ENCODE measurements around the gene BIN2.
A peak's percentile ranks its signal among the peaks of the same experiment; 100 is the strongest.
"Not testable (repeated sequence)": the region's sequence is repeated elsewhere in the genome, so short reads cannot be mapped to it uniquely, and the experiment has no call there.

The BIN2 gene

DNA sequence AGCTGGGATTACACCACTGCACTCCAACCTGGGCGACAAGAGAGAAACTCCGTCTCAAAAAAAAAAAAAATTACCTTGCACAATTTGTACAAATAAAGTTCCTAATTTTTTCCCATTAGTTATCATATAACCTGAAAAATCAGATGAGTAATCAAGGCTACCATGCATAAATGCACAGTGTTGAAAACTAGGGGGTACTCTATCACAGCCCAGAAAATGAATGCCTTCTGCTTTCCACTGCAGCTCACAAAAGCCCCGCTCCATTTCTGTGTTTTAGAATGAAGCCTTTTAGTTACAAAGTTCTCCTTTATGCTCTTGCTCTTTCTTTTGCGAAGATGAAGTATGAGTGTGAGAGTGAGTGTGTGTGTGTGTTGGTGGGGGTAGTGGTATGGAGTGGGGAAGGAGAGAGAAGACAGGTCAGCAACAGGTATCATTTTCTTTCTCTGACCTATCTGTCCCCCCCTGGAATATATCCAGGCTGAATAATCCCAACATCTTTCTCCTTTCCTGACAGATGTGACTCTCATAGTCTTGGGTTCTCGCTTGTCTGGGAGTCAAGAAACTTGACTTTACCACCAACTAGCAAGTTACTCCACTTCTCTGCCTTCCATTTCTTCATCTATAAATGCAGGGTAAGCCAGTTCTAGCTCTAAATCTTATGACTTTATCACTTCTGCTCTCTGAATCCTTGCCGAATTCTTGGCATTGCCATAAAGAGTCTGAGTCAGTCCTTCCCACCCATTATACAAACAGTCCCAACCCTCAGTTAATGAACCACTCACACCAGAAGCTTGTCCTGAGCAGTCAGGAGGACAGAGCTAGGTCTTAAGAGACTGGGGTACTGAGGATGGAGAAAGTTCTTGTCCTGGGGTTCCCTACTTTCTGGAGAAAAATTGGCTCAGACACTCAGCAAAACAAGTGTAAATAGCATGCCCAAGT lies 16.1 kb downstream of the BIN2 start:
- DNase-seq, result no peak

DNA sequence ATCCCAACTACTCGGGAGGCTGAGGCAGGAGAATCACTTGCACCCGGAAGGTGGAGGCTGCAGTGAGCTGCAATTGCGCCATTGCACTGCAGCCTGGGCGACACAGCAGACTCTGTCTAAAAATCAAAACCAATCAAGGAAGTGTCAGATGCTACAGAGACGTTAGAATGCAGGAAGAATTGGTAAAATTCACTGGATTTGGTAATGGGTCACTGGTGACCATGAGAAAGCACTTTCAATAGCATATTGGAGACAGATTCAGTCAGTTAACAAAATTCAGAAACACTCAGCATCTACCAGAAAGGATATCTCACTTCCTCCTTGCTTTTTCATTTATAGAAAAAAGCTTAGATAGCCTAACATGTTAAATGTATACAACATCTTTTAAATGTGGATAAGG lies 17.5 kb downstream of the BIN2 start:
- DNase-seq, result no peak

DNA sequence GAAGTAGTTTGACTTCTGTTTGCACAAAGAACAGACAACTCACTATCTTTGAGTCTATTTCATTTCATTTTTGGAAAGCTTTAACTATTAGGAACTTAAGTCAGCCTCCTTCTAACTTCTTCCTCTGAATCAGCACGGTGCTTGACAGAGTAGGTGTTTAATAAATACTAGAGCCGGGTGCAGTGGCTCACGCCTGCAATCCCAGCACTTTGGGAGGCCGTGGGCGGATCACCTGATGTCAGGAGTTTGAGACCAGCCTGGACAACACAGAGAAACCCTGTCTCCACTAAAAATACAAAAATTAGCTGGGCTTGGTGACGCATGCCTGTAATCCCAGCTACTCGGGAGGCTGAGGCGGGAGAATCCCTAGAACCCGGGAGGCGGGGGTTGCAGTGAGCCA lies 23.2 kb downstream of the BIN2 start:
- not testable (repeated sequence) for DNase-seq

DNA sequence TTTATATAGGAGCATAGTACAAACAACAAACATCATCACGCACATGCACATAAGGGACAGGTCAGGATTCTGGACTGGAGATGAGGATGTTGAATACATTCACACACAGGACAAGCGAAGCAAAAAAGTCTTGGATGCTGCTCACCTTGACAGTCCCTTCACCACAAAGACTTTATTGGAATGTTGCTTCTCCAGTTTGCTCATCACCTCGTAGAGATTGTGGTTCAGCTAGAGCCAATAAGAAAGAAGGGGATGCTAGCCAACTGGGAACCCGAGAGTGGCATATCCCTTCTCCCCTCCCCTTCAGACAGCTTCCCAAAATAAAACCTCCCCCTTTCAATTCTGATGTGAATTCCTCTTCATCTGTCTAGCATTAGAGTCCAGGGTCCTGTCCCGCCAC lies 28.3 kb downstream of the BIN2 start:
- no peak for DNase-seq

DNA sequence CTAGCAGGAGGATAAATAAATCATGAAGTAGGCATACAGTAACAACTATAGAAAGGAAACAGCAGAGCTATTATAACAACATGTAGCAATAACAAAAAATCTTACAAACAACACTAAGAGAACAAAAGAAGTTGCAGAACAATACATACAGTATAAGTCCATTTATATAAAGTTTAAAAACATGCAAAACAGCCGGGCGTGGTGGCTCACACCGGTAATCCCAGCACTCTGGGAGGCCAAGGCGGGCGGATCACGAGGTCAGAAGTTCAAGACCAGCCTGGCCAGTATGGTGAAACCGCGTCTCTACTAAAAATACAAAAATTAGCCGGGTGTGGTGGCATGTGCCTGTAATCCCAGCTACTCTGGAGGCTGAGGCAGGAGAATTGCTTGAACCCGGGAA lies 29.9 kb downstream of the BIN2 start:
- DNase-seq, result not testable (repeated sequence)

DNA sequence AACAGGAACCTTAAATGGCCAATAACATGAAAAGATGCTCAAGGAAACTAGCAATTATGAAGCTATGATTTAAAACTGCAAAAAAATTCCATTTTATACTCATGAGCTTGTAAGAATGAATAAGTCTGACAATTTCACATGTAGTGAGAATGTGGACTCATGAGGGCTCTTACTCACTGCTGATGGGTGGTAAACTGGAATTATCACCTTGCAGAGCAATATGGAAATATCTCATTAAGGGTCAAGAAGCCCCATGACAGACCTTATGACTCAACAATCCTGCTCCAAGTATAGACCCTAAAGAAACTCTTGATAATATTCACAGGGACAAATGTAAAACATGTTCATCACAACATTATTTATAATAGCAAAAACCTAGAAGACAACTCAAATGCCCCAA lies 30.3 kb downstream of the BIN2 start:
- no peak for DNase-seq

DNA sequence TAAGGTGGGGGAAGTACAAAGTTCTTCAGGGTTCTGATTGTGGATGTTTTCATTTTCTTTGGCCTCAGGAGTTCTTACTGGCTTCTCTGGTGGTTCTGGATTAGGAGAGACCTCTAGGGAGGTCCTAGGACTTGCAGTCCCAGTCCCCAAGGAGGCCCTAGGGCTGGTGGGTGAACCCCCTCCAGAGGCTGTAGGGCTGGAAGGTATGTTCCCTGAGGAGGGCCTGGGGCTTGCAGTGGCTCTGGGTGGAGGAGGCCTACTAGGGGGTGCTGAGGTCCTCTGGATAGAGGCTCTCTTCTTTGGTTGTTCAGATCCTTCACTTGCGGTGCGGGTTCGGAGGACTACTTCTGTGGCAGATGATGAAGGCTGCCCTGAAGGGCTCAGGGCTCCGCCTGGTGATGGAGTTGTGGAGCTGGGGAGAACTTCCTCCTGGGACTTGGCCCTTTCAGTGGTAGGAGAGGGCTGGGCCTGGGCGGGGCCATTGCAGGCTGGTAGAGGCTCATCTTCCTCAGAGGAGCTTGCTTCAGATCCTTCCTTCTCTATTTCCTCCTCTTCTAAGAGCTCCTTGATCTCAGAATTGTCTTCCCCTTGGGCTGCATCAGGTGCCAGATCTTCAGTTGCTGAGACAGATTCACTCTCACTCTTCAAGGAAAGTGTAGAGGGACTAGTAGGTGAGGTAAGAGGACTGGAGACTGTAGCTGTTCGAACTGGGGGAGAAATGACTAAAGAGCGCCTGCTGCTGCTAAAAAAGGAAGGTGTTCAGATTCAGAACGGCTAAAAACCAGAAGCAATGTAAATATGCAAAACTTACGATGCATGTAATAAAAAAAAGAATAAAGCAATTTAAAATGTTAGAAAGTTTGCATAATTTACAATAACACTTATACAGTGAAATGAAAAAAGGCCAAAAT lies 32.1 kb downstream of the BIN2 start:
- not testable (repeated sequence) for DNase-seq

DNA sequence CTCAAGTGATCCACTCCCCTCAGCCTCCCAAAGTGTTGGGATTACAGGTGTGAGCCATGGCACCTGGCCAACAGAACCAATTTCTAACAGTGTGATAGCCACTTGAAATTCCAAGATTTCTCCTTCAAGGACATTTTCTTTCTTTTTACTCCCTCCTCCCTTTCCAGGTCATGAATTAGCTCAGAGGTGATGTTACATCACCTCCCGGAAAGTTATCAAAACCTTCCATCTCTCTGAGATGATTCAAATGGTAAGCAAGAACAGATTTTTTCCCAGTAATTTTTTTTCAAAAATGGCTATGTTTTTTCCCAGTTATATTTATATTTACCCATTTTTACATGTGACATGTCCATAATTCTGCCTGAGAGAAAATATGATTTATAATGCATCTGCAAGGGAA lies 38.1 kb downstream of the BIN2 start:
- no peak for DNase-seq

DNA sequence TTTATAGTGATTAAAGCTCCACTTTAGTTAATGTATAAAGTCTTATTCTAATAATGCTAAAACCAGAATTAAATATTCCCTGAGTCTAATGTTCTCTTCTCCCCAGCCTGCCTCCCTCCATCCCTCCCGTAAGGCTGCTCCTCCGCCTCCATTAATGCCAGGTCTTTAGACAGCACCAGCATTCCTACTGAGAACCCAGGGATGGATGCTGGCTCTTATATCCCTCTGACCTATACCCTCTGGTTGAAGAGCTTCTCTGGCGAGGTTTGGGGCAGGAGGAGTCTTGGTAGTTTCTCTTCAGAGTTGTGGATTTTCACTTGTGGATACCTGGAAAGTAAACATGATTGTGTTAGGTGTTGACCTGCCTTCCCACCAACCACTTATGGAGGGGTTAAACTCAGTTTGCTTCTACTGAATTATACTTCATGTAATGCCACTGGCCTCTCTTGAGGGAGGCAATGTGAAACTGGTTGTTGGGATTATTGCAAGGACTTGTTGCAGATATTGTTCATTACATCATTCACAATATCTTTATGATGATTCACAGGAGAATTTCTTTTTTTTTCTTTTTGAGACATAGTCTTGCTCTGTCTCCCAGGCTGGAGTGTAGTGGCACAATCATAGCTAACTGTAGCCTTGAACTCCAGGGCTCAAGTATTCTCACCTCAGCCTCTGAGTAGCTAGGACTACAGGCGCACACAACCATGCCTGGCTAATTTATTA lies 42.6 kb downstream of the BIN2 start:
- no peak for DNase-seq

DNA sequence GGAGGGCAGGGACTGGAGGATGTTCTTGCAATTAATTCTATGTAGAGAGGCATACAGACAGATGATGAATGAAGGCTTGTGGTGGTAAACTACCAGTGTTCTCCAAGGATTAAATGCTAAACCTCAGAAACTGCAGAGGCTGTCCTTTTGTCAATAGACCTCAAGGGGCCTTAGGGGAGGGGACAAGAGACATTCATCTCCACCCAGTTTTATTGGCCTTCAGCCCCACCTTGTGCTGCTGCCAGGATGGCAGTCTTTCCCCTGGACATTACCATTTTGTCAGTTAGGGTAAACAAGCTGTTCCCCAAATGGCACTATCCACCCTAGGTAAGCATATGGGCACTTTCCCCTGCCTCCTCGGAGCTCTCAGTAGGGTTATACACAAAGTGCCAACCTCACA lies 48.9 kb downstream of the BIN2 start:
- DNase-seq, result no peak

DNA sequence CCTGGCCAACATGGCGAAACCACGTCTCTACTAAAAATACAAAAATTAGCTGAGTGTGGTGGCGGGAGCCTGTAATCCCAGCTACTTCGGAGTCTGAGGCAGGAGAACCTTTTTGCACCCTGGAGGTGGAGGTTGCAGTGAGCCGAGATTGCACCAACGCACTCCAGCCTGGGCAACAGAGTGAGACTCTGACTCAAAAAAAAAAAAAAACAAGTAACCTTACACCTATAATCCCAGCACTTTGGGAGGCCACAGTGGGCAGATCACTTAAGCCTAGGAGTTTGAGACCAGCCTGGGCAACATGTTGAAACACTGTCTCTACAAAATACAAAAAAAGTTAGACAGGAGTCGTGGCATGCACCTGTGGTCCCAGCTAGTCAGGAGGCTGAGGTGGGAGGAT lies 51.2 kb downstream of the BIN2 start:
- not testable (repeated sequence) for DNase-seq

DNA sequence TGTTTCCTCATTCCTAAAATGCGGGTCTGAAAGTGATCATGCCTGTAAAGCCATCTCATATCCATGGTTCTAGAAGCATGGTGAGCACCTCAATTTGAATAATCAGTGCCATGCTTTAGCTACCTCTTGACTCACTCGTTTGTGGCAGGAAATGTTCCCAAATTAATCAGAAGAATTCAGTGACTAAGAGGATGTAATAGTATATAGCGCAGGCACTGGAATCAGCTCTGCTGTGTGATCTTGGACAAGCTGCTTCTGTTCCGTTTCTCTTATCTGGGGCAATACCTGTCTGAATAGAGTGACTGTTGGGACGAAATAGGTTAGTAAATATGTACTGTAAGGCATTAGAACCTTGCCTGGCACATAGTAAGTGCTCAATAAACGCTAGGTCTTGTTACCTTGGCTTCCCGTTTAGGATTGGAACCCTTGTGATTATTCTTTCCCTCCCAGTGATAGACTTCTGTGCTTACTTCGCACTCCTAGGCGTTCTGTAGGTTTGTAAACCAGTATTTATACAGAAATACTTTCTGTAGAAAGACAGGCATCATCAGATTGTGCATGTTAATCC lies 52.9 kb downstream of the BIN2 start:
- DNase-seq, result no peak

DNA sequence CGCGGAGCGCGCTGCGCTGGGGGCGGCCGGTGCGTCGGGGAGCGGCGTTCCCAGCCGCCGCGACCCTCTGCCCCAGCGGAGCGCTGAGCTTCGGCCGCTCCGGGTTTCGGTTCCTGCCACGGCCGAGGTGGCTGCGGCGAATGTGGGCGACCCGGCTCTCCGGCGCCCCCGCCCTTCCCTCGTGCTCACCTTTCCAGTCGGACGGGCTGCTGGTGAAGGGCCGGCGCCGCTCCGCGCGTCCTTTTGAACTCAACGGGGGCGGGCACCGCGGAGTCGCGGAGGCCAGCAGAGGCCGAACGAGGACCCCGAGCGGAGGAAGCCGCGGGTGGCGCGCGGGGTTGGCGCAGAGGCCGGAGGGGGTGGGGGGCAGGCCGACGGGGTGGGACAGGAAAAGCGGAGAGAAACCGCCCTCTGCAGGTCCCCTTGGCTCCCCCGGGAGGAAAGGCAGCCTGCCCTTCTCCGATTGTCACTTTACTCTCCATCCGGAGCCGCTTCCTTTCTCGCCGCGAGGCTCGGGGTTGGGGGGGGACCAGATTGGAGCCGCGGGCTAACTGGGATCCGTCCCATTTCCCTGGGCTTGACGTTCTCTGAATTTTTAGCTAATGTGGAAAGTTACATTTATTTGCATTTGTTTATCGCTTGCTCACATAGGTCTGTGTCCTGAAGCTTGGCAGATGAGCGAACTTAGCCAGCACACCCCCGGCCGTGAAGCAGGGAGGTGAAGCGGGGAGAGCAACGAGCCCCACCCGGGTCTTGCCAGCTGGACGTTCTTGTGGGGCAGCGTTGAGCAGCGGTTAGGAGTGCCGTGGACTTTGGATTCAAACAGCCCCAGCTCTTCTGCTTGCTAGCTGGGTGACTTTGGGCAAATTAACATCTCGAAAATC lies 53.7 kb downstream of the BIN2 start, which contains the start of gene SMAGP:
TSS of gene SMAGP (minus strand) at position 349 of the 884 bp plus-strand sequence. CDS start 1,137 bp downstream, outside the sequence.
- peak; percentile 67 for DNase-seq

DNA sequence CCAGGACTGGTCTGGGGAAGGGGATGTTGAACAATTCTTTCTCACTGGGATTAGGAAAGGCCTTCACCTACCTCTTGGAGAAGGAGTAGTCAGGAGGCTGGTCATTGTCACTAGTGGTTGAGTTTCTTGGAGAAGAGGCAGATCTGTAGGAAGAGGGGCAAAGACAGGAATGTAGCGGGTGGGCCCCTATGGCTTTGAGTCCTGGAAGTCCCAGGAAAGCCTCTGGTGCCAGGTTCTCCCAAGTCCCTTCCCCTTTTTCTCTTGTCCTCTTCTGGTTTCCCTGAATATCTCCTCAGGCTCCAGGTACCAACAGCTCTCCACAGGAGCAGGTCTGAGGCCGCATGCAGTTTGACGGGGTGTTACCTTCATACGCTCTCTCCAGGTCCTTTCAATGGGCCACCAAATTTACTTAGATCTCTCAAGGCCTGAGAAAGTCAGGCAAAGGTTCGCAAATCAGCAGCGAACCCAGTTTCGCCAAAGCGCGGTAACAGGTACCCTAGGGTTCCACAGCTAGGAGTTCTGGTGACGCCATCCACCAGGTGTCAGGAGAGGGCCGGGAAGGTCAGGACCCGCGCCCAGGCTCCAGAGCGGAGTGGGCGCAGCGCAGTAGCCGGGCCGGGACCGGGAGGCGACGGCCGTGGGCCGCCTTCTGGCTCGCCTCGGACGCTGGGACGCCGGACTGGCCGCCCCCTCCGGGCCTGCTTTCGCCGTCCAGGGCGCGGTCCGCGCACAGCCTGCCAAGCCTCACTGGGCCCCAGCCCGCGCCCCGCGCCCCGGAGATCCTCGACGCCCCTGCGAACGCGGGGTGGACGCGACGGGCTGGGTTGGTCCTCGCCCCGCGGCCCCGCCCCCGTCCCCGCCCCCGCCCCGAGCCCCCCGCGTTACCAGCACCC lies 54.6 kb downstream of the BIN2 start:
- DNase-seq, result no peak

DNA sequence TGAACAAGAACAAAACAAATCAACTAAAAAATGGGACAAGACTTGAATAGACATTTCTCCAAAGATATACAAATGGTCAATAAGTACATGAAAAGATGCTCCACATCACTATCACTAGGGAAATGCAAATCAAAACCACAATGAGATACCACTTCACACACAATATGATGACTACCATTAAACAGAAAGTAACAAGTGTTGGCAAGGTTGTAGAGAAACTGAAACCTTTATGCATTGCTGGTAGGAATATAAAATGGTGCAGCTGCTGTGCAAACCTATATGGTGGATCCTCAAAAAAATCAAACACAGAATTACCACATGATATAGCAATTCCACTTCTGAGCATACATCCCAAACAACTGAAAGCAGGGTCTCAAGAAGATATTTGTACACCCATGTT lies 59.0 kb downstream of the BIN2 start:
- DNase-seq, result no peak

DNA sequence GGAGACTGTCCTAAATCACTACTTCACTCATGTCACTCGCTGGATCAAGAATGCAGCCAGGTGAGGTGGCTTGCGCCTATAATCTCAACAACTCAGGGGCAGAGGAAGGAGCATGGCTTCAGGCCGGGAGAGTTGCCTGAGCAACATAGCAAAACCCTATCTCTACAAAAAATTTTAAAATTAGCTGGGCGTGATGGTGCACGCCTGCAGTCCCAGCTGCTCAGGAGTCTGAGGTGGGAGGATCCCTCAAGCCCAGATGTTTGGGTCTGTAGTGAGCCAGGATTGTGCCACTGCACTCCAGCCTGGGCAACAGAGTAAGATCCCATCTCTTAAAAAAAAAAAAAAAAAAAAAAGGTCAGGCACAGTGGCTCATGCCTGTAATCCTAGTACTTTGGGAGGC lies 59.7 kb downstream of the BIN2 start:
- no peak for DNase-seq

DNA sequence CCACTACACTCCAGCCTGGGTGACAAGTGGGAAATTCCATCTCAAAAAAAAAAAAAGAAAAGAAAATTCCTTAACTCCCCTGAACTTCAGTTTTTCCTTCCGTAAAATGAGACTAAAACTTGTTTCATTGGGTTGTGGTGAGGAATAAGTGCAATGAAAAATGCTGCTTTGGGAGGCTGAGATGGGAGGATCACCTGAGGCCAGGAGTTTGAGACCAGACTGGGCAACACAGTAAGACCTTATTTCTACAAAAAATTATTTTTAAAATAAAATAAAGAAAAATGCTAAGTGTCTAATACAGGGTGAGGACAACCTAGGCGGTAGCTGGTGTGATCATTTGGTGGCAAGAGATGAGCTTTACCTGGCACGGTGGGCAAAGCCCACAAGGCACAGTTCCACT lies 60.6 kb downstream of the BIN2 start:
- no peak for DNase-seq

DNA sequence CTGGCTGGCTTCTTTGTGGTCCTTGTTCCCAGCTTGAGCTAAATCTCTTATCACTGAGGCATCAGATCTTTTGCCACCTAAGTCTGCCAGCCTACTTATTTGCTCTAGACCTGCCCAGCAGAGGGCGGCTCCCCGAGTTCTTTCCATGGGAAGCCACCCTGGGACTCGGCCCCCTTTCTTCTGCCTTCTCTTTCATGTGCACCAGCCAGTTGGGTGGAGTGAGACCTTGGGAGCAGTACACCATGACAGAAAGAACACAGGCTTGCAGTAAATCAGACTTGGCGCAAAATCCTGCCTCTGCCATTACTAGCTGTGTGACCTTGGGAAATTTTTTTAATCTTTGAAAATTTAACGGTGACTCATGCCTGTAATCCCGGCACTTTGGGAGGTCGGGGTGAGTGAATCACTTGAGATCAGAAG lies 61.2 kb downstream of the BIN2 start:
- DNase-seq, result no peak

DNA sequence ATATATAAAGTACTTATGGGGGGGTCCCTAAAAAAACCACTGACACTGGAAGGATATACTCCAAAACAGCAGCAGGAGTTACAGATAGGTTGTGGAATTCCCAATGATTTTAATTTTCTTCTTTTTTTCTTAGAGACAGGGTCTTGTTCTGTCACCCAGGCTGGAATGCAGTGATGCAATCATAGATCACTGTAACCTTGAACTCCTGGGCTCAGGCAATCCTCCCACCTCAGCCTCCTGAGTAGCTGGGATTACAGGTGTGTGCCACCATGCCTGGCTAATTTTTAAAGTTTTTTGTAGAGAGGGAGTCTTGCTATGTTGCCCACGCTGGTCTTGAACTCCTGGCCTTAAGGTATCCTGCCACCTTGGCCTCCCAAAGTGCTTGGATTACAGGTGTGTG lies 64.4 kb downstream of the BIN2 start:
- DNase-seq, result not testable (repeated sequence)

DNA sequence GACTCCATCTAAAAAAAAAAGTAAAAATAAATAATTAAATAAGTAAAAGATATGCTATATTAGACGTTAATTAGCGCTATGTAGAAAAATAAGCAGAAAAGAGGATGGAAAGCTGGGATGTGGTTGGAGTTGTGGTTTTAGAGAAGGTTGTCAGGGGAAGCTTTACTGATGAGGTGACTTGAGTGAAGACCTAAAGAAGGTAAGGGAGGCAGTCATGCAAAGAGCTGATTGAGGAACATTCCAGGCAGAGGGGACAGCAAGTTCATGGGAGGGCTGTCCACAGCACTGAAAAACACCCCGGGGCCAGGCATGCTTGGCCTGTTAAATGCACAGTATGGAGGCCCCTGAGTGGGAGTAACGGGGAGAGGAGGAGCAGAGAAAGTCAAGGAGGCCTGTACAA lies 69.4 kb downstream of the BIN2 start:
- no peak for DNase-seq

DNA sequence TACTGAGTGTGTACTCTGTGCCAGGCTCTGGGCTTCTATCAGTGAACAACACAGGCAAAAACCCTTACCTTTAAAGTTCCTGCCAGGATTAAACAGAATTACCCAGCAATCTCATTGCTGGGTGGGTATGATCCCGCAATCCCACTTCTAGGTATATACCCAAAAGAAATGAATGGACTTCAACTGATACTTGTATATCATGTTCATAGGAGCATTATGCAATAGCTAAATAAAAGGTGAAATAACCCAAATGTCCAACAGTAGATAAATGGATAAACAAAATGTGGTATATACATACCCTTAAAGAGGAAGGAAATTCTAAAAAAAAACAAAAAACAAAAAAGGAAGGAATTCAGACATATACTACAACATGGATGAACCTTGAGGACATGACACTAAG lies 70.7 kb downstream of the BIN2 start:
- DNase-seq, result no peak
